GM12878 (cell line): Measurements from ENCODE around the gene ATP10A. TPM values are rescaled to one million over a fixed set of nuclear protein-coding genes. Genes with fewer than 3 reads are reported as not detected.

Experiments used
- ATAC-seq: fragments of 200-7000 bp; cut with Tn5 transposase; 3 replicates; pipeline ENCODE4 v1.9.1; 2020; ENCODE audit warnings: mild to moderate bottlenecking, moderate library complexity
- BruUV-seq: library from RNA; stranded (reverse); fragments of 400-500 nt; replicated peaks from 2 replicates; lab custom pipeline; 2021; lab: Mats Ljungman, UMichigan
- CTCF ChIA-PET: fragments of 300-600 bp; sonication (Branson Sonifier 250); formaldehyde crosslinking; extraction: SDS; loops from one replicate; lab custom pipeline; 2021; ENCODE audit warnings: inconsistent platforms; lab: Yijun Ruan, JAX
- POLR2A ChIA-PET: fragments of 350-600 bp; formaldehyde crosslinking; extraction: SDS; loops from one replicate; lab custom pipeline; 2021; ENCODE audit warnings: inconsistent platforms; lab: Charles Lee
- RAD21 ChIA-PET: fragments of 300-600 bp; sonication (Branson Sonifier 250); formaldehyde crosslinking; loops from one replicate; lab custom pipeline; 2023; ENCODE audit warnings: antibody characterized with exemption; ENCODE audit not compliant: unreplicated experiment; lab: Charles Lee
- SMC1A ChIA-PET: fragments of 300-600 bp; sonication (Branson Sonifier 250); formaldehyde crosslinking; loops from one replicate; lab custom pipeline; 2023; ENCODE audit not compliant: unreplicated experiment, uncharacterized antibody; lab: Charles Lee
- DNase-seq: peaks from one replicate; pipeline ENCODE4 v3.0.0-alpha.2; 2011; ENCODE audit warnings: low read depth, low spot score
- FAIRE-seq: peaks from 3 replicates; lab custom pipeline; 2011; peaks lifted over from hg19 to GRCh38; lab: Jason Lieb, UNC
- H2AFZ ChIP-seq: 2 replicates; pipeline ENCODE4 v1.6.0; 2011; ENCODE audit warnings: low read depth, low read length, control low read depth; ENCODE audit not compliant: control insufficient read depth
- H3K27ac ChIP-seq: 2 replicates; pipeline ENCODE4 v1.5.1; 2011; ENCODE audit warnings: control low read depth; ENCODE audit not compliant: control insufficient read depth, insufficient read depth
- H3K27me3 ChIP-seq, 2 experiments: replicated peaks in 1 of 2; 2 replicates each; pipeline versions ENCODE4 v1.6.0 to v1.6.1; 2011; ENCODE audit warnings: low read length in 1 of 2; ENCODE audit not compliant: control insufficient read depth in 2 of 2, insufficient read depth in 2 of 2
- H3K36me3 ChIP-seq, 2 experiments: 2 replicates each; pipeline ENCODE4 v1.5.1; 2011; ENCODE audit warnings: low read length in 1 of 2; ENCODE audit not compliant: control insufficient read depth in 2 of 2, insufficient read depth in 2 of 2
- H3K4me1 ChIP-seq: 2 replicates; pipeline ENCODE4 v1.6.1; 2011; ENCODE audit warnings: mild to moderate bottlenecking, low read length, moderate library complexity, mixed read lengths; ENCODE audit not compliant: control insufficient read depth, insufficient read depth
- H3K4me2 ChIP-seq: 2 replicates; pipeline ENCODE4 v1.6.0; 2011; ENCODE audit warnings: control low read depth; ENCODE audit not compliant: control insufficient read depth, insufficient read depth
- H3K4me3 ChIP-seq: fragments of 200-600 bp; sonication (generic); 2 replicates; pipeline ENCODE4 v1.5.1; 2016
- H3K79me2 ChIP-seq: 2 replicates; pipeline ENCODE4 v1.6.0; 2011; ENCODE audit warnings: low read length; ENCODE audit not compliant: control insufficient read depth, insufficient read depth
- H3K9ac ChIP-seq: 2 replicates; pipeline ENCODE4 v1.8.0; 2011; ENCODE audit warnings: low read length, control low read depth, mixed read lengths; ENCODE audit not compliant: control insufficient read depth, insufficient read depth
- H3K9me3 ChIP-seq: replicated peaks from 3 replicates; pipeline ENCODE4 v1.5.1; 2011; ENCODE audit warnings: mild to moderate bottlenecking, low read length; ENCODE audit not compliant: control insufficient read depth, insufficient read depth
- H4K20me1 ChIP-seq: 2 replicates; pipeline ENCODE4 v1.6.0; 2011; ENCODE audit not compliant: control insufficient read depth, insufficient read depth
- CBX5 ChIP-seq: sonication (generic); IDR thresholded peaks from 2 replicates; pipeline ENCODE4 v1.6.1; 2016; ENCODE audit warnings: low read depth, moderate library complexity, mild to moderate bottlenecking, inconsistent platforms
- CEBPB ChIP-seq, 2 experiments: fragments of 150-350 bp in 1 of 2; IDR thresholded peaks; 2 replicates each; pipeline ENCODE4 v1.6.1; 2012 to 2014; ENCODE audit warnings: low read depth in 2 of 2, low read length in 2 of 2, borderline replicate concordance in 1 of 2, inconsistent platforms in 1 of 2
- CREM ChIP-seq: IDR thresholded peaks from 2 replicates; pipeline ENCODE4 v1.6.1; 2014; ENCODE audit warnings: antibody characterized with exemption, low read depth
- ESRRA ChIP-seq: IDR thresholded peaks from 2 replicates; pipeline ENCODE4 v1.6.1; 2012; ENCODE audit warnings: mild to moderate bottlenecking, low read length, improper control_type of control experiment
- MTA2 ChIP-seq: fragments of 450-650 bp; IDR thresholded peaks from 2 replicates; pipeline ENCODE4 v1.6.1; 2016; ENCODE audit warnings: low read depth, mild to moderate bottlenecking, moderate library complexity
- PKNOX1 ChIP-seq: fragments of 450-650 bp; IDR thresholded peaks from 2 replicates; pipeline ENCODE4 v1.6.1; 2016; ENCODE audit warnings: mild to moderate bottlenecking
- POU2F2 ChIP-seq: IDR thresholded peaks from 3 replicates; pipeline ENCODE4 v1.6.1; 2011; ENCODE audit warnings: low read depth, mild to moderate bottlenecking, low read length, borderline replicate concordance
- RAD51 ChIP-seq: fragments of 450-650 bp; IDR thresholded peaks from 2 replicates; pipeline ENCODE4 v1.6.1; 2016; ENCODE audit warnings: moderate library complexity, mild to moderate bottlenecking, inconsistent platforms
- SPI1 ChIP-seq: IDR thresholded peaks from 2 replicates; pipeline ENCODE4 v1.6.1; 2011; ENCODE audit warnings: low read depth, mild to moderate bottlenecking, low read length, moderate library complexity, borderline replicate concordance; ENCODE audit not compliant: insufficient read depth
- TAF1 ChIP-seq: IDR thresholded peaks from 2 replicates; pipeline ENCODE4 v1.6.1; 2011; ENCODE audit warnings: mild to moderate bottlenecking, low read depth, low read length, borderline replicate concordance
- TCF7 ChIP-seq: IDR thresholded peaks from 2 replicates; pipeline ENCODE4 v1.6.1; 2014; ENCODE audit warnings: antibody characterized with exemption, borderline replicate concordance
- USF1 ChIP-seq: IDR thresholded peaks from 2 replicates; pipeline ENCODE4 v1.6.1; 2011; ENCODE audit warnings: borderline replicate concordance, low read depth, mild to moderate bottlenecking, moderate library complexity, mixed read lengths, low read length; ENCODE audit not compliant: insufficient read depth; ENCODE audit errors: extremely low read length
- USF2 ChIP-seq: IDR thresholded peaks from 2 replicates; pipeline ENCODE4 v1.6.1; 2011; ENCODE audit warnings: low read depth, low read length, improper control_type of control experiment, borderline replicate concordance
- YY1 ChIP-seq: IDR thresholded peaks from 2 replicates; pipeline ENCODE4 v1.6.1; 2011; ENCODE audit warnings: low read depth, mild to moderate bottlenecking, low read length
- ZBED1 ChIP-seq: IDR thresholded peaks from 2 replicates; pipeline ENCODE4 v1.6.1; 2016; ENCODE audit warnings: borderline replicate concordance
- ZBTB33 ChIP-seq: fragments of 450-650 bp; IDR thresholded peaks from 2 replicates; pipeline ENCODE4 v1.6.1; 2017; ENCODE audit warnings: mild to moderate bottlenecking
- ZNF274 ChIP-seq: IDR thresholded peaks from one replicate; pipeline ENCODE4 v1.8.0; 2011; ENCODE audit not compliant: insufficient read length, insufficient read depth
- ZNF622 ChIP-seq: fragments of 450-650 bp; IDR thresholded peaks from 2 replicates; pipeline ENCODE4 v1.6.1; 2017; ENCODE audit warnings: mild to moderate bottlenecking, inconsistent platforms
- ZSCAN29 ChIP-seq: fragments of 450-650 bp; IDR thresholded peaks from 2 replicates; pipeline ENCODE4 v1.6.1; 2017; ENCODE audit warnings: mild to moderate bottlenecking, moderate library complexity
- WGBS: methylation state at CpG from one replicate; pipeline ENCODE4 v1.1.6; 2016; ENCODE audit warnings: low lambda C conversion rate; ENCODE audit not compliant: insufficient replicate concordance, insufficient coverage; ENCODE audit errors: missing lambda C conversion rate; 5-methylcytosine and 5-hydroxymethylcytosine counted together
- in situ Hi-C: fragments of 300-500 bp; cut with MboI; formaldehyde crosslinking; loops from 9 replicates; pipeline ENCODE4 v1.14.3; 2018; ENCODE audit warnings: mixed read lengths
- intact Hi-C: fragments of 100-400 bp; cut with micrococcal nuclease; formaldehyde crosslinking; loops from one replicate; pipeline ENCODE4 v1.14.2; 2022; ENCODE audit not compliant: unreplicated experiment
- polyA plus RNA-seq, 11 experiments: library from polyadenylated mRNA; depleted of rRNA in 4 of 11; unstranded in 6 of 11; stranded (reverse) in 5 of 11; fragments of >200 nt; fragmentation: Nextera tagmentation in 4 of 11; fragmentation: Illumina TruSeq in 1 of 11; extraction: Ambion mirVana in 4 of 11; extraction: Trizol in 1 of 11; gene quantifications; 1 replicate in 1 of 11; 2 replicates in 10 of 11; pipeline versions ENCODE4 v1.2.1 to v1.2.3, GENCODE V29; 2011 to 2016; ENCODE audit warnings: inconsistent platforms in 2 of 11, missing spikeins in 2 of 11, low read depth in 1 of 11
- total RNA-seq, 4 experiments: library from RNA; depleted of rRNA in 3 of 4; stranded (reverse); fragments of >200 nt in 3 of 4; fragmentation: Illumina TruSeq in 1 of 4; extraction: Trizol in 1 of 4; gene quantifications; 2 replicates each; pipeline versions ENCODE4 v1.2.1 to v1.2.3, GENCODE V29; 2013 to 2021

The ATP10A gene
- total and polyA plus RNA-seq, 10 of the 15 experiments (the other 5 are each of a cell fraction or from before 2014, with no cell fraction given): 0.04 to 1.5 (median 0.31) TPM; not detected in 2

- no peak for TF ChIP-seq USF2
Observed at GRCh38 chr15:25884370-25884769, 21.2 kb upstream of the ATP10A start (continued).

GRCh38 chr15:25883463-25884259 lies 20.5 kb upstream of the ATP10A start:
- no peak for ATAC-seq
- Histone ChIP-seq H3K27ac (no peak overlapping the region), H3K4me2 (no peak overlapping the region), H3K9ac (no peak overlapping the region), H3K27me3 (no peaks in the 10 kb centered on the region), H4K20me1 (no peaks in the 10 kb centered on the region), H3K36me3 (no peaks in the 10 kb centered on the region), H3K4me1 (no peaks in the 10 kb centered on the region), H3K9me3 (no peaks in the 10 kb centered on the region), H2AFZ (no peak overlapping the region), H3K4me3 (no peak overlapping the region), H3K79me2 (no peaks in the 10 kb centered on the region)
- ChIA-PET CTCF (no interaction called here), POLR2A (no interaction called here), SMC1A (no interaction called here), RAD21 (no interaction called here)
- in situ Hi-C loops: loop anchor here (10.0 kb wide), 1 partner anchor 61 kb away; no protein-coding TSS in a partner anchor
- no TSS peak for BruUV-seq
- DNase-seq: no peak
- 29% methylated on average over 6 of the region's 6 CpGs for WGBS
- intact Hi-C loops: no loop called here
- FAIRE-seq: no peak
- TF ChIP-seq POU2F2 (no peak), TAF1 (no peak), MTA2 (no peak), TCF7 (no peak), YY1 (no peak), SPI1 (no peak), CBX5 (no peak), ZNF274 (no peak), ESRRA (no peak), ZNF622 (no peak), RAD51 (no peak), PKNOX1 (no peak), ZSCAN29 (no peak), CREM (no peak), ZBED1 (no peak), USF1 (no peak), CEBPB (IDR thresholded peaks at IDR 0.05; ENCODE audit: borderline replicate concordance in 1 of 2, low read depth in 2 of 2, low read length in 2 of 2) (no peak), ZBTB33 (no peak)
